ENCODE results near the gene NSL1.

The NSL1 gene

DNA sequence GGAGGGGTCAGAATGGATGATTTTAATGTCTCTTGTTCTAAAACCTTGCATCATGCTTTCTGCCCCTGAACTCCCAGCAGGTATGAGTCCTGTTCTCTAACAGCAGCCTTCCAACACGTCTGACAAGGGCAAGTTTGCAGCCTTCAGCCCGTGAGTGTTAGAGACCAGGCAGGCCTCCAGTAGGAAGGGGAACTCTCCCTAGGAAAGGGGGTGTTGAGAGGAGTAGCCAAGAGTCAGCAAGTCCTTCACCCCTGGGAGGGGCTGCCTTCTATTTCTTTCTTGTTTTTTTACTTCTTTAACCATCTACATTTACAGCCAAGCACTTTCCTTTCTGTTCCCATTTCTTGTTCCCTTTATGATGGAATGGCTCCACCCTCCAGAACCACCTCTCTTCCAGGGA lies 106.1 kb downstream of the NSL1 start:
- DNase-seq (ENCODE audit: low spot score): no peak

DNA sequence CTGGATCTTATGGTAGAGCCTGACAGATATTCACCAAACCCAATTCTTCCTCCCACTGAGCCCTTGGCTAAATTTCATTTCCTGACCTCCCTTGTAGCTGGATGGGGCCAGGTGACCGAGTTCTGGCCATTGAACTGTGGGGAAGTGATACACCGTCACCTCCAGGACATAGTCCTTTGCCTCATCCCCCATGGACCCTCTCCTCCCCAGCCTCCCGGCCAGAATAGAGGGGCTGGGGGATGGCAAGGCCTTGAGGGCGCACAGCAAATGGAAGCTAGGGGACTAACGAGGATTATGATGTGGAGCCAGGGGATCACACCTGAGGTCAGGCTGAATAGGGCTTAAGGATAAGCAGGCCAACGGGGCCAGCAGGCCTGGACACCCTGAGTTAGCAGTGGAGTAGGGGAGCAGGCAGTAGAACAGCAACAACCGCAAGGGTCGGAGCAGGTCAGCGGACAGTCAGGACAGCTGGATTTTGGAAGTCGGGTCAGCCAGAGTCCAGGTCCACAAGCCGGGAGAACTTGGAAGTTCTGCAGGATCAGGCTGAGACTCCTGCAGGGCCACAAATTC lies 107.0 kb downstream of the NSL1 start:
- DNase-seq (ENCODE audit: low spot score): no peak

DNA sequence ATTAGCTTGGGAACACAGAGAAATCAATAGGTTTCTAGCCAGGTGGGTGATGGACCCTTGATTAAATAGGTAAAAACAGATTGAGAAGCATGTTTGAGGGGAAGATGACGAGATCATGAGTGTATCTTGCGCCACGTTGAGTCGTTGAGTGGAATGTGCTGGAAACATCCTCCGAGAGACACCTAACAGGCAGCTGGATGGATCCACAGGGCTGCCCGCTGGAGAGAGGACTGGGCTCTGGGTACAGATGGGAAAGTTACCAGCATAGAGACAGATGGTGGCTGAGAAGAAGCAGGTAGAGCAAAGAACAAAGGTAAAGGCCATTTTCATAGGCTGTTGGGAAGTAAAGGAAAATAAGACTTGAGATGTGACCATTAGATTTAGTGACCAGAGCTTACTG lies 107.5 kb downstream of the NSL1 start:
- no peak for DNase-seq (ENCODE audit: low spot score)

DNA sequence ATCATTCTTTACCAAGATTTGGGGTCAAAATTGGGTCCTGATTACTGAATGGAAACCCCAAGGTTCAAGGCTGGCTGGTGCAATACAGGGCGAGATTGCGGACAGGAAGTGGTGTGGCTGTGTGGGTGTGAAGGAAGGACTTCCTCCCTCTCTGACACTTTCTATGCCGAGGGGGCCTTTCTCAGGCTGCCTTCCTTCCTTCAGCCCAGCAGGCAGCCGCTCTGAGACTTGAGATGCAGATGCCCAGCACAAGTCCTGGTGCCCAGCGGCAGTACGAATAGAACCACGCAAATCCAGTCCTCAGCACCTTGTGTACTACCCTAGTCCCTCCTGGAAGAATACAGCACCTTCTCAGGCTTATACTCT lies 108.2 kb downstream of the NSL1 start:
- no peak for DNase-seq (ENCODE audit: low spot score)

DNA sequence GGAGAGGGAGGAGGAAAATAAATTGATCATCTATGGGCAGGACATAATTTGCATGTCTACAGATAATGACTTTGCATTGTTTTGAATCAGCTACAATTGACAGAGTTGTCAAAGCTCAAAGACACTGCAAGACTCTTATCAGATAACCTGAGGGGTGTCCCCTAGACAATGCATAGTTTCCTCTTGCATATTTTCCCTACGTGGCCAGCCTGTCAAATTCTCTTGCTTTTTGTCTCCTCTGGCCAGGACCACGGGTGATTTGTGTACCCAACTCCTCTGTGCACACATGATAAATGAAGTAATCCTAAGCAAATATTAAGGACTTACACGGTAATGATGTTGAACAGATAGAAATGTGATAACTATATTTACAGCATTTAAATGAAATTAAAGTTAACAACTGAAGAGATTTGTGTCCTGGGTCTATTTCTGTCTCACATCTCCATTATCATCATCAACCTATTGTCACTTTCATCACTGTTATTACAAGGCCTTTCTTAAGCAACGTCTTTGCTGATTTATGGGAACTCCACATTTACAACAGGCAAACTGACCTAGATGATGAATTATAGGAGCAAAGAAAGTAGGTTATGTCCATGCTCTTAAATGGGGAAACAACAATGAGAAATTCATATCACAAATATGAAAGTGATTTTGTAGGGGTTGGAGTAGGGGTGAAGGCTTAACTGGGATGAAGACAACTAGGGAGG lies 110.7 kb downstream of the NSL1 start:
- DNase-seq (ENCODE audit: low spot score): no peak

DNA sequence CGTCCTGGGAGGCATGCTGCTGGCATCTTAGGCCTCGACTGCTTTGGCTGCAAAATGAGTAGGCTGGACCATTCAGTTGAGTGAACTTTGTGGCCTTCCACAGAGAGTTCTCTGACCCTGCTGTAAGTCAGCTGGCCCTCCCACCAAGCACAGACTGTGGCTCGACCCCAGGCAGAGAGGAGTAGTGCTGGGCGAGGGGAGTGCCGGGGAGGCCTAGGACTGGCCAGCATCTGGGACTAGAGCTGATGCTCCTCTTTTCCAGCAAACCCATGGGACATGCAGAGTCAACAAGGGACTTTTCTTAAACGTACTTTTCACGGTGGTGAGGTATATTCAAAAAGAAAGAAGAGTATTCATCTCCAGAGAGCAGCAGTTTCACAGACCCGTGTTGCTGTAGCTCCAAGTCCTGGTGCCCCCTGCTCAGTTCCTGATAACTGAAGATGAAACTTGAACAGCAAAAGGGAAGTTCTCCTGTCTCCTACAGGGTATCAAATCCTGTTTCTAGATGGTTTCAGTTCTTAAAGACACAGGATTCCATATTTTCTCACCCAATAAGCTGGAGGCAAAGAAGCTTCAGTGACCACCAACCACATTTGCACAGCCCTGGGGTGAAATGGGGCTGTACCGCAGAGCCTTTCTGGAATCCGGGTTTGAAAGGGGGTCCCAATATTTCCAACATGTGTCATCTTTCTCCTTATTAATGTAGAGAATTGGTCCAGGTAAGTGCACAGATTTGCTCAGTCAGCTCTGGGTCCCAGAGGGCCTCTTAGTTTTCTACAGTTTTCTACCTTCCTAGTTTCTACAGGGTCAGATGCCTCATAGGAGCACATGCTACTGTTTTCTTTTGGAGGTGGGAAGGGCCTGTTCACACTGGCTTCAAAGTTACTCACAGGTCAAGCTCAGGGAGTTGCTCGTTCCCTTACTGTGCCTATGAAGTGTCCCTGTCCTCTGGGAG lies 112.8 kb downstream of the NSL1 start:
- no peak for DNase-seq (ENCODE audit: low spot score)

DNA sequence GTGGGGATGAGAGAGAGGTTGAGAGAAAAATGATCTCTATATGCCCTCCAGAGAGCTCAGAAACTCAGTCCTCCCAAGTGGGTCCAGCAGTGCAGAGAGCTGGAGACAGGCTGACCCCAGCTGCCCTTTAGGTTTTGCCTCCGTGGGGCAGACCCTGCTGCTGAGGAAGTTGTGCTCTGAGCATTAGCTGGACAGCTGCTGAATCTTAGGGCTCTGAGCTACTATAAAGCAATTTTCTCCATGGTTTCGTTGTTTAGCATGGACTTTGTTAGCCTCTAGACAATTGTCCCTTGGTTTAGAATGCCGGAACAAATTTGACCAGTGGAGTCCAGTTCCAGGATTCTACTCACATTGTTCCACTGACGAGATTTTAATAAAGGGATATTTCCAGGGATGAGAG lies 114.0 kb downstream of the NSL1 start:
- DNase-seq (ENCODE audit: low spot score): no peak

DNA sequence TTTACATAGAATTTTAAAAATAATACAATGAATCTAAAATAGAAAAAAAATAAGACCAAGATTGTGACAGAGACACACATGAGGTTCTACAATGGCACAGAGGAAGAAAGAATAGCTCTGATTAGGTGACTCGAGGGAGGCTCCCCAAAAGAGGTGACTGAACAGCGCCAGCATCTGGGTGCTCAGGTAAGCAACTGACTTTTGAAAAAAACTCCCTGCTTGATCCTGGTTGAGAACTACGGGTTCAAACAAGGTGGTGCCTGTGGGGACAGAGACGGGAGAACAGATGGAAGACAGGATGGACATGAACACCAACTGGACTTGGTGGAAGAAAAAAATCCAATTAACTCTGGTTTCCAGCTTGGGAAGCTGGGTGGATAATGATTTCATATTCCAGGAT lies 114.4 kb downstream of the NSL1 start:
- no peak for DNase-seq (ENCODE audit: low spot score)
